Stromal cell of bone marrow (primary cell): ENCODE data around the gene CCDC154.

Experiments
- DNase-seq: peaks from one replicate; pipeline ENCODE4 v3.0.0-alpha.2; 2012; ENCODE audit warnings: low read depth

CCDC154 gene

DNA sequence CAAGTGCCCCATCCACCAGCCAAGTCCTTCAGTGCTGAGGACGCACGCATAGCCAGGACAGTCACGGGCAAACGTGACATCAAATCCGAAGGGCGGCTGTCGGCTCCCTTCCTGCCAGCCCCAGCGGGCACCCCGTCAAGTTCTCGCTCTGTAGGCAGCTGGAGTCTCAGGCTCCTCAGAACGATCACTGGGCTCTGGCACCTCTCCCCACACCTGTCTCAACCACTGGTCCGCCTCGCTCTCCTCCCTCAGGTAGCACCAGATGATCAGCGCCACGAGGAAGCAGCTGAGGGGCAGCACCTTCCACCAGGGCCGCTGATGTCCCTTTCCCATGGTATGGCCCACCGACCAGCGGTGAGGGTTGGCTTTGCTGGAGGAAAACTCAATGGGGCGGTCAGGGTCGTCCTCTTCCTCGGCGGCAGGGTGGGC, 24.2 kb downstream of the CCDC154 start:
- DNase-seq: no peak

DNA sequence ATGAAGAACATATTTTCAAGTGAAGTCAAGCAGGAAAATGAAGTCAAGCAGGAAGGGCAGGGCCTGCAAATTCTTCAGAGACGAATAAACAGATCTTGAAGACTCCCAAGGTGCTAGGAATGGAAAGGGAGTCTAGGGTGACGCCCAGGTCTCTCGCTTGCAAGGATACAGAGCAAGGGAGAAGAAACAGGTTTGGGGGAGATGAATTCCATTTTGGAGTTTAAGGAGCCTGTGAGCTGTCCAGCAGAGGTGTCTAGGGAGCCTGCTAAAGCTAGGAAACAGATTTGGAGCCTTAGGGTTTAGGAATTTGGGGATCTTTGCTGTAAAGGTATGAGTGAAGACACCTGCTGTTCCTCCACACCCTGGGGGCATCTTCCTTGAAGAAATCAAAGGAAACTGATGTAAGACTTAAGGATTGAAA, 27.8 kb downstream of the CCDC154 start:
- DNase-seq: no peak

DNA sequence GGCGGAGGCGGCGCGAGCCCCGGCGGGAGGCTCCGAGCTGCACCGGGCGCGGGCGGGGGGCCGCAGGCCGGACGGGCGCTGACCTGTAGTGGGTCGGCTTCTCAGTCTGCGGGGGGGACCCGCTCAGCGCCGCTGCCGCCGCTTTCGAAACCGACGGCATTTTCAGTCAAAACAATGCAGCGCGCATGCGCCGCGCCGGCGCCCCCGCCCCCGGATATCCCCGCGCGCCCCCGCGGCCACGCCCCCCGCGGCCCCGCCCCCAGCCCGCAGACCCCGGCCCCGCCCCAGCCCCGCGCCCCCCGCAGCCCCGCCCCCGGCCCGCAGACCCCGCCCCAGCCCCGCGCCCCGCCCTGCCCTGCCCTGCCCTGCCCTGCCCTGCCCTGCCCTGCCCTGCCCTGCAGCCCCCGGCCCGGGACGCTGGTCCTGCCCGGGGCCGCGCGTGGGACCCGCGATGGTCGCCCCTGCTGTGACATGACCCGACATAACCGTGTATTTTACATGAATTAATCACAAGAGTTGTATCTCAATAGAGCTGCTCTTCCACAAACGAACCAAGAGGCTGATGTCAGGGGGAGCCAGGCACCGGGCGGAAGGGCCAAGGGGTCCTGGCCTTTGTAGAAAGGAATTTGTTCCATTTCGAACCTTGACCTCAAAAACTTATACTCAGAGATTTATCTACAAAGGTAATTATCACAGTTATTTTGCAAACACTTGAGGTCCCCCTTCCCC, 29.7 kb downstream of the CCDC154 start, which contains the start of gene UNKL:
Gene UNKL, minus strand, starts transcription at position 173 of the 729 bp plus-strand sequence. Its CDS starts 13 bp downstream, at position 160.
- peak; percentile 13 for DNase-seq

DNA sequence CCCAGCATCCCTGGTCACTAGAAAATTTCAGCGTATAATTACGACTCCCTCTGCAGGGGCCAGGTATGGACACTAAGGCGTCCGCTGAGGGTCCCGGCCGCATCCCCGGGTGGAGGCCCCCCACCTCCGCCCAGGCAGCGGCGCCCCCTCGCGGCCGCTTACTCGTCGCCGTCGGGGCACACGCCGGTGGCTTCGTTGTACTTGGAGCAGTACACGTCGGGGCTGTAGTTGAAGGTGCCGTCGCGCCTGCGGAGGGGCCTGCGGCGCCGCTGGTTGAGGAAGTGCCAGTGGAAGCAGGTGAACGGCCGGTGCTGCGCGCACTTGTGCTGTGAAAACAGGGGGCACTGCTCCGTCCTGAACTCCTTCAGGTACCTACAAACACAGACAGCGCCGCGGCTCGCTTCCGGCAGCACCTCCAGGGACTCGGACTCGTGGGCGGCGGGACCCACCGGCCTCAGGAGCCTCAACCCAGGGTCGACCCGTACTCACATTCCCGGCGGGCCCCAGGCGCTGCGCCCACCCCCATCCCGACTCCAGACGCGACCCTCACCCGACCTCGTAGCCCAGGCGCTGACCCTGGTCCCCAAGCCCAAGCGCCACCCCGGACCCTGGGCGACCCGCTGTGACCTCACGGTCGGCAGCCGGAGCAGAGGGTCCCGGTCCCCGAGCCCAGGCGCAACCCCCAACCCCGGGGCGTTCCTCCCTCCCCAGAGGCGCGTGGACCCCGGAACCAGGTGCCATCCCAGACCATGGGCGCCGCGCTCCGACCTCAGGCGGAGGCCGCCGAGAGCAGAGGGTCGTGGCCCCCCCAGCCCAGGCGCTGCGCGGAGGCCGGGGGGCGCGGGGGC, 30.4 kb downstream of the CCDC154 start:
- peak; percentile 12 for DNase-seq

DNA sequence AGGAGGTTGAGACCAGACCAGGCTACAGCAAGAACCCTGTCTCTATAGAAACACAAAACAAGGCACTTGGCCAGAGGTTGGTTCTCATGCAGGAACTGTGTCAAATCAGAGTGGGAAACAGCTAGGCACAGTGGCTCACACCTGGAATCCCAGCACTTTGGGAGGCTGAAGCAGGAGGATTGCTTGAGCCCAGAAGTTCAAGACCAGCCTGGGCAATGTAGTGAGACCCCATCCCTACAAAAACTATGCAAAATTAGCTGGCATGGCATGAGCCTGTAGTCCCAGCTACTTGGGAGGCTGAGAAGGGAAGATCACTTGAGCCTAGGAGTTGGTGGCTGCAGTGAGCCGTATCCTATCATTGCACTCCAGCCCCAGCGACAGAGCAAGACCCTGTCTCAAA, 31.5 kb downstream of the CCDC154 start:
- DNase-seq: no peak

DNA sequence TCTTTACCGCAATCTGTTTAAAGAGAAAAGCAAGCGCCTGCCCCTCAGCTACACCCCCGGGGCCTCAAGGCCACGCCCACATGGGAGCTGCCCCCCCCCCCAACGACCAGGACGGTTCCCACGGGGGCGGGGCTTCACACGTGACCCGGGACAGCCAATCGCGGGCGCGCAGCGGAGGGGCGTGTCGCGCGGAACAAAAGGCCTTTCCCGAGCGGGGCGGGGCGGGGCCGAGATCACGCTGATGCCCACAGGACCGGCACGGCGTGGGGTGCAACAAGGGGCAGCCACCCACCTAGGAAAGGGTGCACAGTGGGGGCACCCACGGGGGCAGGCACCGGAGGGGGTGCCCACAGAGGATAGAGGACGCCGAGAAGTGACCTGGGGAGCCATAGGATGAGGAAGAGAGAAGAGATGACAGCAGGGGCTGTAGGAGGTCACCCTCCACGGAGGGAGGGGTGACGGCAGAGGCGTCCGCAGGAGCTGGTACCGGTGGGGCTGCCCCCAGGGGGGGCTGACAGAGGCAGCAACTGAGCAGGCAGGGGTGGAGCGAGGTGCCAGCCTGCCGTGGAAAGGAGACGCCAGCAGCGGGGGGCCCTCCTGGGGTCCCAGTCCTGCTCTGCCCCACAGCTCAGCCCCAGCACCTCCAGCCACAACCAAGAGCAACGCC, 36.1 kb downstream of the CCDC154 start:
- peak; percentile 71 for DNase-seq

DNA sequence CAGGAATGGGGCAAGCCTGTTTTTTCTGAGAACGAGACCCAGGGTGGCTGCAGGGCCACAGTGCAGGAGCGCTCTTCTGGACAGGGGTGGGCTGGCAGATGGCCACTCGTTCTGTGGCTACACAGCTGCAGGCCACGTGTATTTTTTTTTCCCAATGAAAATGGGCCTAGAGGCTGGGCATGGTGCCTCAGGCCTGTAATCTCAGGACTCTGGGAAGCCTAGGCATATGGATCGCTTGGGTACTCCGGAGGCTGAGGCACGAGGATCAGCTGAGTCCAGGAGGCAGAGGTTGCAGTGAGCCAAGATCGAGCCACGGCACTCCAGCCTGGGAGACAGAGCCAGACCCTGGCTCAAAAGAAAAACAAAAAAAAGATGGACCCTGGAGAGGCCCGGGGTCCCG, 36.6 kb downstream of the CCDC154 start:
- peak; percentile 13 for DNase-seq

DNA sequence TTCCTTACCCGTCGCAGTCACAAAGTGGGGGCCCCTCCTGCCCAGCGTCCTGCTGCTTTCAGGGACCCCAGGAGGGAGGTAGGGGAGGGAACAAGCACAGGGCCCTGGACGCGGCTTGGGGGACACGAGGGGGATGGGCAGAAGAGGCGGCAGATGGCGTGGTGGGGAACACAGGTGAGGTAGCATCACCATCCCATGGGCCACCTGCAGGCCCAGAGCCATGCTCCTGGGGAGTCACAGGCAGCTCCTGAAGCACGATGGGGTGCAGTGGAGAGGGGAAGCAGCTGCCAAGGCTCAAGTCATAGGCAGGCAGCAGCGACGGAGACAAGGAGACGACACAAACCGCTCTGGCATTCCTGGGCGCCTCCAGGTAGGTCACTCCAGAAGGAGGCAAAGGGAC, 40.6 kb downstream of the CCDC154 start:
- no peak for DNase-seq

DNA sequence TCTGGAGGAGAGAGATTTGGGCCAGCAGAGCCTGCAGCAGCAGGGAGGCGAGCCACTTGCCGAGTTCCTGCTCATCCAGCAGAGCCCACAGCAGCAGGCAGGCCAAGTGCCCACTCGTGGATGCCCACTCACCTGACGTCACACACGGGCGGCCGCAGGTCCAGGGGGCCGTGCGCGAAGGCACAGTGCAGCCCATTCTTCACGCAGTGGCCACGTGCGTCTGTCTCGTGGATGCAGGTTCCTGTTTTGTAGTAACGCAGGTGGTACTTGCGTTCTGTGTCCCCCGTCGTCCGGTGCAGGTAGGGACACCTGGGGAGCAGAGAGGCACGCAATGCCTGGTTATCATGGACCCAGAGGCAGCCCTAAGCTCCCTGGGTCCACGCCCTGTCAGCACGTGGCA, 41.3 kb downstream of the CCDC154 start:
- no peak for DNase-seq

DNA sequence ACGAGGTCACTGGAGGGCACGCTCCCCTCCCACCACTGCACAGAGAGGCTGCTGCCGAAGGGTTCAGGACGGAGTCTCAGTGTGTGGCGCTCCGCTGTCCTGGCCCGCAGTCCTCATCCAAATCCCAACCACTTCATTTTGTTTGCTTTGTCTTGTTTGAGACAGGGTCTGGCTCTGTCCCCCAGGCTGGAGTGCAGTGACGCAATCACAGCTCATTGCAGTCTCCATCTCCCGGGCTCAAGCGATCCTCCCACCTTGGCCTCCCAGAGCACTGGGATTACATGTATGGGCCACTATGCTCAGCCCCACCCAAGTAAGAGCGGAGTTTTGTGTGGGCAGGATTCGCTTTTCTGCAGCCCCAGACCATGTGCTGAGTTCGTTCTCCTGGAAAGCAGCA, 42.6 kb downstream of the CCDC154 start:
- no peak for DNase-seq

DNA sequence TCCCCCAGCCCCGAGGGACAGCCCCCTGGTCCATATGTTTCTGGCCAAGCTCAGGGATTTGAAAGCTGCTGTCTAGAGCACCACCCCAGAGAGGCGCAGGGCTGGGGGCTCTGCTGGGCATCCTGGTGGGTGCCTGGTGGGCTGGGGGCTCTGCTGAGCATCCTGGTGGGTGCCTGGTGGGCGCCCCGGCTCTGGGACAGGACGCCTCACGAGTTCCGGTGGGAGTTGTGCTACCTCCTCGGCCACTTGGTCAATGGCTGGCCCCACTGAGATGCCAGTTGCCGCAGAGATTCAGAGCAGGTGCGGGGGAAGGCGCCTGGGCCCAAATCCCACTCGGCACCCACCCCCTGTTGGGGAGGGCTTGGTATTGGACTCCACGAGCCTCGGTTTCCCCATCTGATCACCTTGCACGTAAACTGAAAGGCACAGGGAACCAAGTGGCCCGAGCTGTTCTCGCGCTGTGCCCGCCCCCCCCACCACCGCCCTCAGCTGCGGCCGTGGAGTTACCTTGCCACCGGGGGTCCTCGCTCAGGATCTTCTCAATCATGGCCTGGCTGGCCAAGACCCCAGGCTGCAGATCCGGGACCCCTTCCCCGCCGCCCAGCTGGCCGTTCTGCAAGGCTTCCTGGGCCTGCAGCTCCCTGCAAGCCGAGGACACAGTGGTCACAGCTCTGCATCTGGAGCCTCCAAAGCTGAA, 43.1 kb downstream of the CCDC154 start:
- DNase-seq: no peak

DNA sequence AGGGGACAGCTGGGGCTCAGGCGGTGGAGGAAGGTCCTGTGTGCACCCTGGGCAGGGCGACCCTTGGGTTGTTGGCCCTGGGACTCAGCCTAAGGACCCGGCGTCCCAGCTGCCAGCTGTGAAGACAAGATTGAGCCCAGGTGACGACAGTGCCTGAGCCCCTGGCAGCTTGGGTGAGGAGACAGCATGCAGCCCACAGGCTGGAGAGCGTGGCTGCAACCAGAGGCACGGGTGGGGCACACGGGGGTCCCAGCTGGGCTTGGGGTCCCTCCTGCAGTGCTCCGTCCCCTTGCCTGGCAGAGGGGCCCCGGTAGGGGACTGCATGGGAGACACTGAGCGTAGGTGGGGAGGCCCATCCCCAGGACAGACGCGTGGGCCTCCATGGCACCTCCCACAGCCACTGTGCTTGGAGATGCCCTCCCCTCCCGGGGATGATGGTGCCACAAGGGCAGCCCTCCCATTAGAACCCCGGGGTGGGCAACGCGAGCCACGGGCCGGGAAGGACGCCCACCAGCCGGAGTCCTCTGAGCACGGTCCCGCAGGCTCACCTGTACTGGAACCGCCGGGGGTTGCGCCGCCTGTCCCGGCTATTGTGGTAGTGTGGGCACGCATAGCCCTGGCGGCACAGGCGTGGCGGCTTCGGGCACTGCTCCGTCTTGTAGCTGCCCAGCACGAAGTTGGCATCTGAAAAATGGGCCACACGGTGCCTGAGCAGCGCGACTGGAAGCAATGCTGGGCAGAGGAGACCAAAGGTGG, 45.4 kb downstream of the CCDC154 start:
- DNase-seq: no peak

DNA sequence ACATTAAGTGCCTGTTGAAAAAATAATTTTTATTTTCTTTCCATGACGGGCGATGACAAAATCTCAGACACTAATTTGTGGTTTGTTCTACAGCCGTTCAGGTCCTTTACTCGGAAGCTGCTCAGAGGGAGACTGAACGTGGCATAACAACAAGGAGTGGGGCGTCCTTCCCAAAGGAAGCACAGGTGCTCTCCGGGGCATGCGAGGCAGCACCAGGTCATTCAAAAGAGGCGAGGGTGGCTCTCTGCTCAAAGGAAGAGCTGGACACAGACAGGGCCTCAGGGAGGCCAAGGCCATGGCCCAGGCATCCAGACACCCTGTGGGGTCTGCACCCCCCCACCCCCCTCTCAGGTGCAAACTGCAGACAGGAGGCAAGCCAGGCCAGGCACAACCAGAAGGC, 46.0 kb downstream of the CCDC154 start:
- no peak for DNase-seq

DNA sequence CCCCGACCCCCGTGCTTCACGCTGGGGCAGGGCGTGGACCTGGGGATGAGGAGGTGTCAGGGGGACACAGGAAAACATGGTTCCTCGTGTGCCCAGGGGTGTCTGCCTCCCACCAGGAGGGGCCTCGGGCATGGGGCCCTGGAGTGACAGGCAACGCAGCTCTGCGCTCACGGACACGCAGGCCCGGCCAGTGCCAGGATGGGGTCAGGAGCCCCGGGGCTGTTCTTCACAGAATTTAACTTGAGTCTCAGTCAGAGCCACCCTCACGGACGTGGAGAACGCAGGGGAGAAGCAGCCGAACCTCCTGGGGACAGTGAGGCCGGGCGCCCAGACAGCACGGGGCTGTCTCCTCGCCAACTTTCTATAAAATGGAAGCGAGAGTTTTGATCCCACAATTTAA, 46.6 kb downstream of the CCDC154 start:
- no peak for DNase-seq

DNA sequence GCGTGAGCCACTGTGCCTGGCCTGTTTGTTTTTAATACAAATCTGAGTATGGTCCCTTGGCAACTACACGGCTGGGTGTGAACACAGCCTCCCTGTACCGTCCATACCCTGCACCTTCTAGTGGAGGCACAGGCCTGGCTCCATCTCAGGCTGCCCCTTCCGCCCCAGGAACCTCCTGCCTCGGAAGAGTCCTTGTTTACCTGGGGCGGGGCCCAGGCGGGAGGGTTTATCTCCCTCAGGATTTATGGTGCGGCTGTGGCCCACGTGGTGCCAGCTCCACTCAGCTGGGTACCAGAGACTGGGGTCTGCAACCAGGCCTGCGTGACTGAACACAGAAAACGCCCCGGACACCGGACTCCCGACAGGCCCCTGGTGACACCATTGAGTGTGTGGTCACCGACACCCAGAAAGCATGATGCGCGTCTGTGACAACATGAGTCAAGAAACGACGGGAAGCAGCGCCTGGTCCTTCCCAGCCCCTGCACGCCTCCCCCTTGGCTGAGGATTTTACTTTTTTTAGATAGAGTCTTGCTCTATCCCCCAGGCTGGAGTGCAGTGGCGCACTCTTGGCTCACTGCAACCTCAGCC, 48.8 kb downstream of the CCDC154 start:
- no peak for DNase-seq

DNA sequence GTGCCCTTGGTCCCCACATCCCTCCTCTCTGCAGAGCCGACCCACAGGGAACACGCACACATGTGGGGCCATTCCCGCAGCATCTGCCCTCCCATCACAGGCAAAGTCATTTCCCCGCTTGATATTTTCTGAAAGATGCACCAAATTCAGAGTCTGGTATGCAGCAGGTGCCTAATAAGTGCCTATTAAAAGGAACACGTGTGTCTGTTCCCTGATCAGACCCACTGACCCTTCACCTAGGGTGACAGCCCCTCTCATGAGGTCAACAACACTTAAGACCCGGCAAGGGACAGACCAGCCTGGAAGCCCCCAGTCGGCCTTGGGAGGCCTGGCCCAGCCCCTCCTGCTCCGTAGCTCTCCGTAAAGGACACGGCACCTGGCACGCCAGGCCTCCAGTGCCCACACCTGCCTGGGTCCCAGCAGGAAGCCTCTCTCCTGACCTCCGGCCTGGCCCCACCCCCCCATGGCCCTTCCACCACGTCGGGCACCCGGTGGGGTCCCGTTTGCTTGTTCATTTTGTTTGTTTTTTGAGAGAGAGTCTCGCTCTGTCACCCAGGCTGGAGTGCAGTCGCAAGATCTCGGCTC, 49.9 kb downstream of the CCDC154 start:
- no peak for DNase-seq

DNA sequence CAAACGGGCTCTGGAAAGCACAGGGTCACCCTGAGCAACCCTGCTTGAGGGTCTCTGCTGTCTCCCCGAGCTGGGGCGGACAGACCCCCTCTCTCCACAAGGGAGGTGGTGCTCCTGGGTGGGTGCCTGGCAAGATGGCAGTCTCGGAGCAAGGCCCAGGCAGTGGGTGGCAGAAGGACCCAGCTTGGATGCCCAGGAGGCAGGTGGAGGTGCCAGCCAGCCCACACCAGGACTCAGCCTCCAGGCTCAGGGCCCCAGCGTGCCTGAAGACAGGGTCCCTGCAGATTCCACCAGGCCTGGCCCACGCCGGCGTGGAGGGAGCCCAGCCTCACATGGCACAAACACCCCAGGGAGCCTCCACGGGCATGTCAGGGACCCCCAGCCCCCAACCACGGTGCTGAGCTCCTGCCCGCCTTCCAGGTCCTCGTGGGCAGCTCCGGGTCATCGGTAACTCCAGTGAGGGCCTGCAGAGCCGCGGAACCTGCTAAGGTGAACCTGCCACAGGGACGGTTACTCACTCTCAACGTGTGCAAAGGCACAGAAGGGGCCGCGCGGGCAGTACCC, 50.7 kb downstream of the CCDC154 start:
- DNase-seq: no peak

DNA sequence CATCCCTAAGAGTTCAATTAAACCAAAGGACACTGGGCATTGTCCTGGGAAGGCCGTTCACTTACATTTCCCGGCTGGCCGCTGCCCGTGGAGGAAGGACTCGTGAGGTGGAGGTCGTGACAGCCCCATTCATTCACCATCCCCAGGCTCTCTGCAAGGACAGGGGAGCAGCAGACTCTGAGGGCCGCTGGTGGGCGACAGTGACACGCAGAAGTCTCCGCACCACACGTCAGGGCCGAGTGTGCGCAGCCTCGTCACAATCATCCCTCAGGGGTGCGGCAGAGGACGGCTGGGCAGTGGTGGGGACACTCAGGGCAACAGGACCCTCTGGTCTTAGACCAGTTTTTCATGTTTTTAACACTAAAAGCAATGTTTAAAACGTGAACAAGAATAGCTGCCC, 51.5 kb downstream of the CCDC154 start:
- no peak for DNase-seq

DNA sequence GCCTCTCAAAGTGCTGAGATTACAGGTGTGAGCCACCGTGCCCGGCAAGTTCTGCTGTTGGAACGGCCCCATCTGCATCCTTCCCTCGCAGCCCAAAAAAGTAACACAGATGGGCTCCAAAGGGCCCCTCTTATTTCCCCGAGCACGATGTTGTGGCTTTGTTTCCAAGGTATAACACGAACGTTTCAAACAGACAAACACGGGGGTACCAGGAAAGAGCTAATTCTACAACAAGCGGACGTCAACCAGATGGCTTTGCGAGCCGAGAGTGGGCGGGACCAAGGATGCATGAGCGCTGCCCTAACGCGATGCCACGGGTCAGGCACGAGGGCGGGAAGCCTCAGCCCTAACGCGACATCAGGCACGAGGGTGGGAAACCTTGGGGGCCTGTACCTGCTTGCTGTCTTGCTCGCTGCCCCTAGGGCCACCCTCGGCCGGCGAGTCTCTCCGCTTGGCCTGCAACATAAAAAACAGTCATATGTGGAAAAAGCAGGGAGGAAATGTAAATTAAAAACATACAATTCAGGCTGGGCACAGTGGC, 54.0 kb downstream of the CCDC154 start:
- DNase-seq: no peak

DNA sequence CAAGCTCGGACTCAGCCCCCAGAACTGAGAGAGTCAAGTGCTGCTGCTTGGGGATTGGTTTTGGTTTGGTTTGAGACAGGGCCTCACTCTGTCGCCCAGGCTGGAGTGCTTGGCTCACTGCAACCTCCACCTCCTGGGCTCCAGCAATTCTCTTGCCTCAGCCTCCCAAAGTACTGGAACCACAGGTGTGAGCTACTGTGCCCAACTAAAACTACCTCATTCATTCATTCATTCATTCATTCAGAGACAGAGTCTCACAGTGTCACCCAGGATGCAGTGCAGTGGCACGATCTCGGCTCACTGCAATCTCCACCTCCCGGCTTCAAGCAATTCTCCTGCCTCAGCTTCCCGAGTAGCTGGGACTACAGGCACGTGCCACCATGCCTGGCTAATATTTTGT, 54.6 kb downstream of the CCDC154 start:
- DNase-seq: no peak
